AG09309 (cell line): Measurements from ENCODE around the gene HLA-DMB.

Experiments used
- DNase-seq: peaks from one replicate; pipeline ENCODE4 v3.0.0-alpha.2; 2010; ENCODE audit warnings: low read depth
- H3K4me3 ChIP-seq: 2 replicates; pipeline ENCODE4 v1.5.1; 2011; ENCODE audit warnings: mild to moderate bottlenecking, low read depth, low read length, moderate library complexity; ENCODE audit not compliant: control insufficient read depth
- TF ChIP-seq, protein P1 (sequence below): IDR thresholded peaks from 2 replicates; pipeline ENCODE4 v1.5.1; 2011; ENCODE audit warnings: mild to moderate bottlenecking, low read depth, low read length, inconsistent platforms; ENCODE audit not compliant: insufficient read depth, control insufficient read depth; ENCODE audit errors: missing control alignments

HLA-DMB gene

DNA sequence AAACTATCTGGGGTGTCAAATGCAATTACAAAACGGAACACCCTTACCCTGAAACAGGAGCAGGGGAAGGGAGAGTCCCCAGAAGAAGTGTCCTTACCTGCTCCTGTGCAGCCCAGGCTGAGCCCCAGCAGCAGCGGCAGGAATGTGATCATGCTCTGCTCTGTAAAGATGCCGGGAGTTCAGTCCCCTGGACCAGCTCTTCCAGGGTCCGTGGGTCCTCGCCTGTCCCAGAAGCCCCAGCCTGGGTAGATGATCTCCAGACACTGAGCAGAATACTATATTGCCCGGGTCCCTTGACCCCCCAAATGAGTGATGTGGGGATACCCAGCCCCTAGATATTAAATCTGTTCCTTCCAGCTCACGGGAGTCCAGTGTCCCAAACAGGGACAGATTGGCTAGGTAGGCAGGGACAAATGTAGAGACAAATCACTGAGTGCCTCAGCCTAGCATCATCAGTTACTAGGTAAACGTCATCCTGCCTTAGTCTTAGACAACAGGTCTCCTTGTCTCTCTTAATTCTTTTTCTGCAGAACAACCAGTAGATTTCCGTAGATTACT lies at the start of gene HLA-DMB:
HLA-DMB (minus strand) TSS at position 373 of the 558 bp plus-strand sequence; CDS start at position 152, 221 bp downstream.
- peak; percentile 13 for DNase-seq
- H3K4me3 ChIP-seq = no peak within 1 kb of the TSS
- TF ChIP-seq, protein P1, sequence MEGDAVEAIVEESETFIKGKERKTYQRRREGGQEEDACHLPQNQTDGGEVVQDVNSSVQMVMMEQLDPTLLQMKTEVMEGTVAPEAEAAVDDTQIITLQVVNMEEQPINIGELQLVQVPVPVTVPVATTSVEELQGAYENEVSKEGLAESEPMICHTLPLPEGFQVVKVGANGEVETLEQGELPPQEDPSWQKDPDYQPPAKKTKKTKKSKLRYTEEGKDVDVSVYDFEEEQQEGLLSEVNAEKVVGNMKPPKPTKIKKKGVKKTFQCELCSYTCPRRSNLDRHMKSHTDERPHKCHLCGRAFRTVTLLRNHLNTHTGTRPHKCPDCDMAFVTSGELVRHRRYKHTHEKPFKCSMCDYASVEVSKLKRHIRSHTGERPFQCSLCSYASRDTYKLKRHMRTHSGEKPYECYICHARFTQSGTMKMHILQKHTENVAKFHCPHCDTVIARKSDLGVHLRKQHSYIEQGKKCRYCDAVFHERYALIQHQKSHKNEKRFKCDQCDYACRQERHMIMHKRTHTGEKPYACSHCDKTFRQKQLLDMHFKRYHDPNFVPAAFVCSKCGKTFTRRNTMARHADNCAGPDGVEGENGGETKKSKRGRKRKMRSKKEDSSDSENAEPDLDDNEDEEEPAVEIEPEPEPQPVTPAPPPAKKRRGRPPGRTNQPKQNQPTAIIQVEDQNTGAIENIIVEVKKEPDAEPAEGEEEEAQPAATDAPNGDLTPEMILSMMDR = no peak

DNA sequence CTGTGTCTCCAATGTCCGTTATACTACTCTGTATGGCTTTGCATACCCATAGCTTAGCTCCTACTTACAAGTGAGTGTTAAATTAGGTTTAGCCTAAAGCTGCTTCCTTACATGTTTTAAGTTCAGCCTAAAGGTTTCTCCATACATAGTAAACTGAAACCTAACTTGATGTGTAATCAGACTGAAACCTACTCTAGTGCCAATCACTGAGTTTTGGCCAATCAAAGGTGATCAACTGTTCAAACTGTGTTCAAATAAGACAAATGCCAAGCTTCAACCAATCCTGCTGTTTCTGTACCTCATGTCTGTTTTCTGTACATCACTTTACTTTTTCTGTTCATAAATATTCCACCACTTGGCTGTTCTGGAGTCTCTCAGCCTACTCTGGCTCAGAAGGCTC lies 48.5 kb upstream of the HLA-DMB start:
- no peak for DNase-seq
- TF ChIP-seq, protein P1 = no peak
- no peak overlapping the region for H3K4me3 ChIP-seq

DNA sequence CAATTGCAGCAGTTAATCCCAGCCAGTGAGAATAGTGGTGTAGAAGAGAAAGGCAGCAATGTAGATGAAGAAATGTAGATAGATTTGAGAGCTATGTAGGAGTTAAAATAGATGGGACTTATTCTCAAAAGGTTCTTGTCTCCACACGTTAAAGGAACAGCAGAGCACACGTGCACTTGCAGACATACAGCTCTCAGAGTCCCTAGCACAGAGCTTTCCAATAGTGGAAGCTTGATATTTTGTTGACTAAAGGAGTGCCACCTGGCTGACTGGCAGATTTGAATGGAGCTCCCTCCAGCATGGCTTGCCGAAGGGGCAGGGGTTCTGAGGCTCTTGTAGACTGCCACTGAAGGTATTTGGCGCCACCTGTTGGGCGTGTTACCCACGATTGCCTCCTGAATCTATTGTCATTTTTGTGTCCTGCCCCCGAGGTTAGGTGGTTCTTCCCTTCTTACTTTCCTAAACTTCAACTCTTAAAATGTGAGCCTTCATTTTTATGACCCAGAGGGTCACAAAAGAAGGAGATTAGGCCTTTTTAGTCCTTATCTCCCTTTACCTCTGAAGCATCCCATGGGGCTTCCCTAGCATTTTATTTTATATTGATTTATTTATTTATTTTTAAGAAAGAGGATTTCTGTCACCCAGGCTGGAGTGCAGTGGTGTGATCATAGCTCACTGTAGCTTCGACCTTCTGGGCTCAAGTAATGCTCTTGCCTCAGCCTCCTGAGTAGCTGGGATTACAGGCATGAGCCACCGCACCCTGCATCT lies 44.0 kb upstream of the HLA-DMB start:
- peak; percentile 38 for DNase-seq
- H3K4me3 ChIP-seq = no peak overlapping the region
- TF ChIP-seq, protein P1 = peak; percentile 90

DNA sequence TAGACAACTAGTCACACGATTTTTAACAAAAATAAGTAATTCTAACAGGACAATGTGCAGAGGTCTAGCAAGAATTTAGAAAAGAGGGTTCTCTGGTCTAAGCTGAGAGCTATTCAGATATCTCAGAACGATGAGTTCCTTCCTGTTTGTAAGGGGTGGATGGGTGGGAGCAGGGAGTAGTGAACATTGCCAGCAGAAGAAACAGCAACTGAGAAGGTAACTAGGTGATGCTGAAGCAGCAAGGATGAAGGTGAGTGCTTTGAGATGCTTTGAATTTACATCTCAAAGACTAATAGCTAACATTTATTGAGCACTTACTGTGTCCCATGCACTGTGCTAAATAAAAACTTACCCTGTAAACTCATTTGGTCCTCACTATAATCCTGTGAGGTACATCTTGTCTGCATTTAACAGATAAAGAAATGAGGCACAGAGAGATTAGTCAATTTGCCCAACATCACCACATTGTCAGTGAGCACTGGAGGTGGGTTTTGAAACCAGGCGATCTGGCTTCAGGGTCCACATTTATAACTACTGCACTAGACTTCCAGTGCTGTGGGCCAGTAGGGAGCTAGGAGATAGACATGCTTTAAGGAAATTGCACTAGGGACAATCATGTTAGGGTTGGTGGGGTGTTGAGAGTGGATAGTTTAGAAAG lies 43.3 kb upstream of the HLA-DMB start:
- no peak for DNase-seq
- TF ChIP-seq, protein P1 = no peak
- no peak overlapping the region for H3K4me3 ChIP-seq

DNA sequence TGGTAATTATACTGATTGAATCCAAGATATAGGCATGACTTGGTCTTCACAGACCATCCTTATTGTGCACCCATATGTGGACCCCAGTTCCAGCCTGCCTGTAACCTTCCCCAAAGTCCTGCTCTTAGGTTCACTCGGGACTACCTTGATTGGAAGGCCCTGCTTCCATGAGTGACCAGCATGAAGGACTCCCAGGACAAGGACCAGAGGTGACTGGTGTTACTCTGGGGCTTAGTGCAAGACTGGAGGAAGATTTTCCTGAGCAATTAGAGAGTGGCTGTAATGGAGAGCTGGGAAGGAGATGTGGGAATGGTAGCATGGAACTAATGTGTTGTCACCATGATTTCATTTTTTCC lies 42.6 kb upstream of the HLA-DMB start:
- TF ChIP-seq, protein P1 = no peak
- DNase-seq = no peak
- no peak overlapping the region for H3K4me3 ChIP-seq

- no peak for DNase-seq
- H3K4me3 ChIP-seq = no peak overlapping the region
- TF ChIP-seq, protein P1 = no peak
These were observed 42.1 kb upstream of the HLA-DMB start for GRCh38 chr6:32982702-32983492.
